WTC11 (cell line): ENCODE measurements around the gene SLAMF6. TPM values are rescaled to one million over a fixed set of nuclear protein-coding genes. Genes with fewer than 3 reads are reported as not detected.
"Not testable (repeated sequence)": the region's sequence is repeated elsewhere in the genome, so short reads cannot be mapped to it uniquely, and the experiment has no call there.

ENCODE experiments used
- ATAC-seq: fragments of 200-7000 bp; cut with Tn5 transposase; 2 replicates; pipeline ENCODE4 v1.10.0; 2021; ENCODE audit warnings: mild to moderate bottlenecking, moderate library complexity
- CTCF ChIA-PET: fragments of 300-600 bp; sonication (Branson Sonifier 250); formaldehyde crosslinking; loops from one replicate; lab custom pipeline; 2021; ENCODE audit warnings: antibody characterized with exemption; lab: Charles Lee
- POLR2A ChIA-PET: fragments of 350-600 bp; sonication (Branson Sonifier 250); formaldehyde crosslinking; loops from one replicate; lab custom pipeline; 2021; ENCODE audit warnings: antibody characterized with exemption; lab: Charles Lee
- DNase-seq: peaks from one replicate; pipeline ENCODE4 v3.0.0; 2021; ENCODE audit warnings: low spot score
- H3K27ac Mint-ChIP-seq: 2 replicates; pipeline ENCODE4 v1.8.0; 2021; ENCODE audit warnings: mixed read lengths
- H3K27me3 Mint-ChIP-seq: 2 replicates; pipeline ENCODE4 v1.8.0; 2021; ENCODE audit warnings: low read depth, mild to moderate bottlenecking, moderate library complexity, mixed read lengths
- H3K36me3 Mint-ChIP-seq: 2 replicates; pipeline ENCODE4 v1.8.0; 2021; ENCODE audit warnings: mixed read lengths
- H3K4me1 Mint-ChIP-seq: 2 replicates; pipeline ENCODE4 v1.8.0; 2022; ENCODE audit warnings: mixed read lengths
- H3K4me3 Mint-ChIP-seq: 2 replicates; pipeline ENCODE4 v1.8.0; 2021; ENCODE audit warnings: mild to moderate bottlenecking, moderate library complexity, mixed read lengths
- H3K9me3 Mint-ChIP-seq: 2 replicates; pipeline ENCODE4 v1.8.0; 2021; ENCODE audit warnings: mixed read lengths
- ARID4B ChIP-seq: sonication (generic); formaldehyde crosslinking; IDR thresholded peaks from 2 replicates; pipeline ENCODE4 v1.8.0; 2023; ENCODE audit warnings: missing genetic modification reagents, mild to moderate bottlenecking, borderline replicate concordance
- CTCF ChIP-seq: fragments of 200-600 bp; IDR thresholded peaks from 2 replicates; pipeline ENCODE4 v1.8.0; 2022; ENCODE audit warnings: antibody characterized with exemption
- E2F4 ChIP-seq: sonication (generic); formaldehyde crosslinking; IDR thresholded peaks from 2 replicates; pipeline ENCODE4 v1.8.1; 2022; ENCODE audit warnings: low read depth, mild to moderate bottlenecking, moderate library complexity, missing genetic modification reagents, borderline replicate concordance
- FOXJ3 ChIP-seq: sonication (generic); formaldehyde crosslinking; IDR thresholded peaks from 2 replicates; pipeline ENCODE4 v1.9.0; 2021; ENCODE audit warnings: missing genetic modification reagents, mild to moderate bottlenecking, borderline replicate concordance
- GTF2I ChIP-seq: fragments of 250-450 bp; sonication (Bioruptor Pico); conservative IDR thresholded peaks from 2 replicates; pipeline ENCODE4 v1.4.0; 2021; ENCODE audit warnings: mild to moderate bottlenecking
- IRF2 ChIP-seq: sonication (generic); formaldehyde crosslinking; IDR thresholded peaks from 2 replicates; pipeline ENCODE4 v1.8.0; 2022; ENCODE audit warnings: low read depth, missing genetic modification reagents, borderline replicate concordance
- NR1H2 ChIP-seq: sonication (generic); formaldehyde crosslinking; IDR thresholded peaks from 2 replicates; pipeline ENCODE4 v1.9.0; 2021; ENCODE audit warnings: mild to moderate bottlenecking, moderate library complexity, missing genetic modification reagents
- RORB ChIP-seq: fragments of 250-450 bp; sonication (Bioruptor Pico); IDR thresholded peaks from 2 replicates; pipeline ENCODE4 v1.9.0; 2021; ENCODE audit warnings: mild to moderate bottlenecking
- TEAD4 ChIP-seq: sonication (generic); formaldehyde crosslinking; IDR thresholded peaks from 2 replicates; pipeline ENCODE4 v1.8.0; 2022; ENCODE audit warnings: mild to moderate bottlenecking, missing genetic modification reagents
- ZNF317 ChIP-seq: sonication (generic); formaldehyde crosslinking; IDR thresholded peaks from 2 replicates; pipeline ENCODE4 v1.8.1; 2023; ENCODE audit warnings: low read depth, mild to moderate bottlenecking, moderate library complexity, missing genetic modification reagents, borderline replicate concordance
- ZNF423 ChIP-seq: fragments of 250-450 bp; sonication (Bioruptor Pico); IDR thresholded peaks from 2 replicates; pipeline ENCODE4 v2.1.2; 2022; ENCODE audit warnings: mild to moderate bottlenecking, moderate library complexity
- ZNF512 ChIP-seq: sonication (generic); formaldehyde crosslinking; IDR thresholded peaks from 2 replicates; pipeline ENCODE4 v1.8.1; 2022; ENCODE audit warnings: missing genetic modification reagents, borderline replicate concordance
- total RNA-seq: library from RNA; stranded (reverse); gene quantifications from 3 replicates; pipeline ENCODE4 v1.2.3, GENCODE V29; 2021

SLAMF6 gene
- total RNA-seq, 1 experiment from 2014 or later = not detected

GRCh38 chr1:160500321-160500990 is 22.6 kb downstream of the SLAMF6 start:
- H3K9me3 Mint-ChIP-seq = peaks cover 20% of the 10 kb centered on the region
- H3K27ac Mint-ChIP-seq = no peak overlapping the region
- no peak overlapping the region for H3K4me3 Mint-ChIP-seq
- DNase-seq (no peak), ATAC-seq (no peak)
- CTCF ChIA-PET = interaction anchor here (0.7 kb wide), 1 partner anchor 50 kb away, joined by 3 read pairs; no protein-coding TSS in a partner anchor
- peaks cover 14% of the 10 kb centered on the region for H3K36me3 Mint-ChIP-seq
- peaks cover 12% of the 10 kb centered on the region for H3K27me3 Mint-ChIP-seq
- TF ChIP-seq FOXJ3 = no peak
- POLR2A ChIA-PET = no interaction called here
- no peaks in the 10 kb centered on the region for H3K4me1 Mint-ChIP-seq

GRCh38 chr1:160499631-160500030 is 23.4 kb downstream of the SLAMF6 start:
- TF ChIP-seq E2F4 (CRISPR knock-in tag) (no peak), TEAD4 (CRISPR knock-in tag) (no peak), ARID4B (CRISPR knock-in tag) (no peak), GTF2I (no peak), CTCF (no peak), IRF2 (no peak), RORB (no peak), ZNF423 (CRISPR knock-in tag) (no peak), ZNF317 (no peak), NR1H2 (CRISPR knock-in tag) (no peak), ZNF512 (CRISPR knock-in tag) (no peak)
- Mint-ChIP-seq H3K9me3 (peaks cover 19% of the 10 kb centered on the region), H3K27me3 (peaks cover 12% of the 10 kb centered on the region), H3K4me3 (no peak overlapping the region), H3K36me3 (peaks cover 14% of the 10 kb centered on the region), H3K27ac (no peak overlapping the region), H3K4me1 (no peaks in the 10 kb centered on the region)
- no peak for DNase-seq
- ChIA-PET POLR2A (no interaction called here), CTCF (interaction anchor here (0.7 kb wide), 1 partner anchor 51 kb away, joined by 3 read pairs; no protein-coding TSS in a partner anchor)
- ATAC-seq = no peak

GRCh38 chr1:160498301-160499065 is 24.6 kb downstream of the SLAMF6 start:
- H3K27ac Mint-ChIP-seq, H3K4me3 Mint-ChIP-seq, DNase-seq, ATAC-seq, H3K4me1 Mint-ChIP-seq, CTCF ChIA-PET, POLR2A ChIA-PET: not testable (repeated sequence)
- H3K9me3 Mint-ChIP-seq = peaks cover 19% of the 10 kb centered on the region
- H3K36me3 Mint-ChIP-seq = peaks cover 14% of the 10 kb centered on the region
- peaks cover 12% of the 10 kb centered on the region for H3K27me3 Mint-ChIP-seq
